Measurements from ENCODE around the gene RAB24. TPM values are rescaled to one million over a fixed set of nuclear protein-coding genes. Genes with fewer than 3 reads are reported as not detected.

Gene RAB24
- polyA plus RNA-seq, 1 donor from 2014 or later = 79.0 TPM

DNA sequence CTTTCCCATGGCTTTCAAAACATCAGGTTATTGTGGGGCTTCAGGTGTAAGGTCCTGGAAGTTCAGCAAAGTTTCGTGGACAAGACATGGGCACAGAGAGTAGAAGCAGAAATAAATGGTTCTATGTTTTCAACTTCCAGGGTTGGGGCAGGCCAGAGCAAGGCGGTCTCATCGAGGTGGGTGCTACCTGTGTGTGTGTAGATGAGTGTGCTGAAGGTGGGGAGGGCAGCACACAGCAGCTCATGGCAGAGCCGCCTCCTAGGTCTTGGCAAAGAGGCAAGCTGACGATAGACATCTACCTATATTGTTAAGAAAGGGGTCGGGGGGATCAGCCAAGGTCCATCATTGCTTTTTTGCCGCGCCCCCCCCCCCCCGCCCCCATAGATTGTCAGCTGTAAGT lies 3.8 kb downstream of the RAB24 start:
- Histone ChIP-seq H3K9me2 (ENCODE audit: insufficient read depth, low read length) (no peaks in the 10 kb centered on the region), H3K27ac (ENCODE audit: low read length) (no peak overlapping the region), H3K27me3 (ENCODE audit: insufficient read depth, low read depth, low read length) (no peaks in the 10 kb centered on the region), H4K20me1 (ENCODE audit: insufficient read depth) (no peaks in the 10 kb centered on the region), H3K4me2 (ENCODE audit: low read length) (no peak overlapping the region), H3K9me3 (ENCODE audit: low read length) (no peaks in the 10 kb centered on the region), H3K4me3 (ENCODE audit: low read length) (no peak overlapping the region), H3K79me2 (replicated peaks; ENCODE audit: insufficient read depth, low read length) (peaks cover 12% of the 10 kb centered on the region), H3K36me3 (ENCODE audit: insufficient read depth, low read length) (no peaks in the 10 kb centered on the region), H2AFZ (ENCODE audit: low read depth, low read length) (no peak overlapping the region), H3F3A (ENCODE audit: insufficient read depth, low read length, poor library complexity, severe bottlenecking) (no peaks in the 10 kb centered on the region), H3K9ac (ENCODE audit: low read length) (no peak overlapping the region)
- no peak for TF ChIP-seq MXI1 (conservative IDR thresholded peaks at IDR 0.05; ENCODE audit: poor library complexity, severe bottlenecking)
- no peak for TF ChIP-seq REST (IDR thresholded peaks at IDR 0.05; ENCODE audit: borderline replicate concordance)
- no peak for TF ChIP-seq TAF1 (IDR thresholded peaks at IDR 0.05; ENCODE audit: low read depth)
- no peak for TF ChIP-seq POLR2AphosphoS5 (IDR thresholded peaks at IDR 0.05)
- TF ChIP-seq EP300 (conservative IDR thresholded peaks at IDR 0.05; ENCODE audit: poor library complexity, severe bottlenecking) = no peak
- no peak for TF ChIP-seq RAD21 (conservative IDR thresholded peaks at IDR 0.05)
- TF ChIP-seq EZH2 (IDR thresholded peaks at IDR 0.05; ENCODE audit: borderline replicate concordance, insufficient read depth, low read length, poor library complexity, severe bottlenecking) = no peak
- TF ChIP-seq SMC3 (conservative IDR thresholded peaks at IDR 0.05; ENCODE audit: poor library complexity) = no peak
- TF ChIP-seq, protein P1, sequence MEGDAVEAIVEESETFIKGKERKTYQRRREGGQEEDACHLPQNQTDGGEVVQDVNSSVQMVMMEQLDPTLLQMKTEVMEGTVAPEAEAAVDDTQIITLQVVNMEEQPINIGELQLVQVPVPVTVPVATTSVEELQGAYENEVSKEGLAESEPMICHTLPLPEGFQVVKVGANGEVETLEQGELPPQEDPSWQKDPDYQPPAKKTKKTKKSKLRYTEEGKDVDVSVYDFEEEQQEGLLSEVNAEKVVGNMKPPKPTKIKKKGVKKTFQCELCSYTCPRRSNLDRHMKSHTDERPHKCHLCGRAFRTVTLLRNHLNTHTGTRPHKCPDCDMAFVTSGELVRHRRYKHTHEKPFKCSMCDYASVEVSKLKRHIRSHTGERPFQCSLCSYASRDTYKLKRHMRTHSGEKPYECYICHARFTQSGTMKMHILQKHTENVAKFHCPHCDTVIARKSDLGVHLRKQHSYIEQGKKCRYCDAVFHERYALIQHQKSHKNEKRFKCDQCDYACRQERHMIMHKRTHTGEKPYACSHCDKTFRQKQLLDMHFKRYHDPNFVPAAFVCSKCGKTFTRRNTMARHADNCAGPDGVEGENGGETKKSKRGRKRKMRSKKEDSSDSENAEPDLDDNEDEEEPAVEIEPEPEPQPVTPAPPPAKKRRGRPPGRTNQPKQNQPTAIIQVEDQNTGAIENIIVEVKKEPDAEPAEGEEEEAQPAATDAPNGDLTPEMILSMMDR (IDR thresholded peaks at IDR 0.05; ENCODE audit: poor library complexity, severe bottlenecking) = no peak

GRCh38 chr5:177297922-177298321 lies 5.6 kb downstream of the RAB24 start:
- no peak overlapping the region for H3K27ac ChIP-seq (ENCODE audit: low read length)
- H4K20me1 ChIP-seq (ENCODE audit: insufficient read depth) = no peaks in the 10 kb centered on the region
- H3K27me3 ChIP-seq (ENCODE audit: insufficient read depth, low read depth, low read length) = no peaks in the 10 kb centered on the region
- no peak overlapping the region for H3K4me3 ChIP-seq (ENCODE audit: low read length)
- no peaks in the 10 kb centered on the region for H3K9me2 ChIP-seq (ENCODE audit: insufficient read depth, low read length)
- H3K9ac ChIP-seq (ENCODE audit: low read length) = no peak overlapping the region
- H3K36me3 ChIP-seq (ENCODE audit: insufficient read depth, low read length) = no peaks in the 10 kb centered on the region
- H3K9me3 ChIP-seq (ENCODE audit: low read length) = no peaks in the 10 kb centered on the region
- TF ChIP-seq EP300 (conservative IDR thresholded peaks at IDR 0.05; ENCODE audit: poor library complexity, severe bottlenecking) = no peak
- TF ChIP-seq EZH2 (IDR thresholded peaks at IDR 0.05; ENCODE audit: borderline replicate concordance, insufficient read depth, low read length, poor library complexity, severe bottlenecking) = no peak
- TF ChIP-seq MXI1 (conservative IDR thresholded peaks at IDR 0.05; ENCODE audit: poor library complexity, severe bottlenecking) = no peak
- TF ChIP-seq, protein P1 (IDR thresholded peaks at IDR 0.05; ENCODE audit: poor library complexity, severe bottlenecking) = no peak
- TF ChIP-seq TAF1 (IDR thresholded peaks at IDR 0.05; ENCODE audit: low read depth) = no peak
- TF ChIP-seq POLR2AphosphoS5 (IDR thresholded peaks at IDR 0.05) = no peak
- TF ChIP-seq REST (IDR thresholded peaks at IDR 0.05; ENCODE audit: borderline replicate concordance) = no peak
- no peak for TF ChIP-seq SMC3 (conservative IDR thresholded peaks at IDR 0.05; ENCODE audit: poor library complexity)
- no peak for TF ChIP-seq RAD21 (conservative IDR thresholded peaks at IDR 0.05)
- H3K4me2 ChIP-seq (ENCODE audit: low read length) = no peak overlapping the region
- H2AFZ ChIP-seq (ENCODE audit: low read depth, low read length) = no peak overlapping the region
- H3K79me2 ChIP-seq (replicated peaks; ENCODE audit: insufficient read depth, low read length) = peaks cover 3% of the 10 kb centered on the region
- H3F3A ChIP-seq (ENCODE audit: insufficient read depth, low read length, poor library complexity, severe bottlenecking) = no peaks in the 10 kb centered on the region

All from neural cell (in vitro differentiated cells).